NCI-H2081 treated with DMSO at 0.1 percent for 48 hours (cell line): ENCODE measurements around the gene DRC3.

Experiments
- DNase-seq: peaks from one replicate; lab custom pipeline; 2025; lab: John Stamatoyannopoulos, UW

DRC3 gene

GRCh38 chr17:18056214-18056613 is 83.6 kb downstream of the DRC3 start:
- no peak for DNase-seq

GRCh38 chr17:18059283-18059682 is 86.6 kb downstream of the DRC3 start:
- DNase-seq = no peak

GRCh38 chr17:18064053-18064452 is 91.4 kb downstream of the DRC3 start:
- no peak for DNase-seq

GRCh38 chr17:18065546-18065945 is 92.9 kb downstream of the DRC3 start:
- DNase-seq = no peak
